Measurements from ENCODE around the gene ETV3. TPM values are rescaled to one million over a fixed set of nuclear protein-coding genes. Genes with fewer than 3 reads are reported as not detected.

The ETV3 gene
- total RNA-seq, 1 donor from 2014 or later, result 16.8 TPM

DNA sequence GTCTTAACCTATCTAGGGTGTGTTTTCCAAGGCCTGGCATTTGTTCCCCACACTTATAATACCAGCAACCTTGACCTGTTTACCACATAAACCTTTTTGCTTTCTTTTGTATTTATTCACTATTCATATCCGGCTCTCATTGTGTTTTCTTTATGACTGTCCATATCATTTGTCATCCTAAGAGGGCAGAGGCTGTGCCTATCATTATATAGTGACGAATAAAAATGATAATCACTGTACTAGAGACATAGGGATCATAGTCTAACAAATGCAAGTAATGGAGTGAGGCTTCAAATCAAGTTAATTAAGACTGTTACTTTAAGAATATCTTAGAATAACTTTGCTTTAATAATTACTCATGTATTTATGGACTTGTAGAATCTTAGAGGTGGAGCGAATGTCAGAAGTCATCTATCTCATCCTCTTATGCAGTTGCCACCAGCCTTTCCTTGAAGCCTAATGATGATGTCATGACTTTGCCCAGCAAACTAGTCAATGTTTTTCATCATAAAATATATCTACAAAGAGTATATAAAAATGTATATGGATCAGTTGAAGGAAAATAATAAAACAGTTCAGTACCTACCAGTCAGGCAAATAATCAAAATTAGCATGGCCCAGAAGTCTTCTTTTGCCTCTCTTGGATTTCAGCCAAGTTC lies 4.7 kb upstream of the ETV3 start:
- intact Hi-C loops (cut with micrococcal nuclease), result no loop called here
- ATAC-seq (no peak), DNase-seq (no peak)

DNA sequence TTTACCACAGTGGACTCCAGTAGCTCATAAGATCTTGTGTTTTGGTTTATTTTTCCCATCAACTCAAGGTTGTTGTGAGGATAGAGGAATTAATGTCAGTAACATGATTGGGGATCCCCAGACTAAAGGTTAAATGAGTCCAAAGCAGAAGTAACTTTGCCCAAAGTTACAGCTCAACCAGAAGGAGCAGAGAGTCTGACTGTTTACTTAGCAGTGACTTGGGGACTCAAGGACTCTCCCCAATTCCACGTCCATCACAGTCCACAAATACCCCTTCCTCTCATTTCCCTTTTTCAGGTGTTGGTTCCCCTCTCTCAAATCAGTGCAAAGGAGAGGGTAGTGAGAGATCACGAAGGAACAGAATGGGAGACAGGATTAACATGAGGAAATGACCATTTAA lies 4.0 kb upstream of the ETV3 start:
- ATAC-seq (no peak), DNase-seq (no peak)
- intact Hi-C loops (cut with micrococcal nuclease), result no loop called here

DNA sequence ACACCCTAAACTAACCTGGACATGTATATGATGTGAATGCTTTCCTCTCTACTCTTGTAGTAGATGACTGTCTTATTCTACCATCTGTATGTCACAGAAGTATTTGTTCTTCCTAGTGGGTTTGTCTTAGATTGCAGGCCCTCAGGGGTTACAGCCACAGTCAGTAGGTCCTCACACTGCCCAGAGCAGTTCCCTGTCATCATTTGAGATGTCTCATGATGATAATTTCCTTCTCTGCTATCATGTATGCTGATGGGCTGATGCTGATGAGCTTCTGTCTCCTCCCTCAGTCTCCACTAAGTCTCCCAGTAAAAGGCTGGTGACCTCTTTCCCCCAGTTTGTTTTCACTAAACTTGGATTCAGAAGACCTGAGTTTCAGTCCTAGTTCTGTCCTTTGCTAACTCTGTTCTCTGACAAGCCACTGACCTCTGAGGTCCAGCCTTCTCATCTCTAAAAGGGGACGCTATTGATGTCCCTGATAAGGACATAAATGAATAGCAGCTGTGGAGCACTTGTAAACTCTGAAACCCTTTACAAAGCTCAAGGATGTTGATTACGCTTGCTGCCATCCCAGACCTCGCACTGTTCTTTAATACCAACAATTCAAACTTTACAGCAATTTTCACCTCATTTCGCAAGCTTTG lies 3.1 kb upstream of the ETV3 start:
- ATAC-seq, result no peak
- DNase-seq, result no peak
- intact Hi-C loops (cut with micrococcal nuclease), result no loop called here

DNA sequence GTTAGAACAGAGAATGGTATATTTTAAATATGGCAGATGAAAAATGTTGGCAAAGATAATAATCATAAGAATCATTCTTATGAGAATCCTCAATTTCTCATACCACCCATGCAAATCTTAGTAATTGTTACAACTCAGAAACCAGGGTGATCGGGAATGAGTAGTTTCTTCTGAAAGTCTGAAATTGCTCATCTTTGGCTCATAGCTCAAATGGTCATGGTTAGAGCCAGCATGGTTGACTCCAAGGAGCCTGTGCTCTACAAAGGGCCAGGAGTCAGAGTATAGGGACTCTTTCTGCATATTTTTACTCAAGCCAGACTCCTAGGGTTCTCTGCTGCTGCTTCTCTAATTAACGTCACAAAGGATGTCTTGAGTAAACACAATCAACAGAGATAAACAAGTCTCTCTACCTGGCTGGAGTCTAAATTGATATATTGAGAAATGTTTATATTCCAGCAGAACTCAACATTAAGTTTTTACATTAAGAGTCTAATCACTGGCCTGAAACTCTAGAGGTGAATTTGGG lies 1.9 kb upstream of the ETV3 start:
- DNase-seq, result no peak
- no peak for ATAC-seq
- intact Hi-C loops (cut with micrococcal nuclease), result no loop called here

DNA sequence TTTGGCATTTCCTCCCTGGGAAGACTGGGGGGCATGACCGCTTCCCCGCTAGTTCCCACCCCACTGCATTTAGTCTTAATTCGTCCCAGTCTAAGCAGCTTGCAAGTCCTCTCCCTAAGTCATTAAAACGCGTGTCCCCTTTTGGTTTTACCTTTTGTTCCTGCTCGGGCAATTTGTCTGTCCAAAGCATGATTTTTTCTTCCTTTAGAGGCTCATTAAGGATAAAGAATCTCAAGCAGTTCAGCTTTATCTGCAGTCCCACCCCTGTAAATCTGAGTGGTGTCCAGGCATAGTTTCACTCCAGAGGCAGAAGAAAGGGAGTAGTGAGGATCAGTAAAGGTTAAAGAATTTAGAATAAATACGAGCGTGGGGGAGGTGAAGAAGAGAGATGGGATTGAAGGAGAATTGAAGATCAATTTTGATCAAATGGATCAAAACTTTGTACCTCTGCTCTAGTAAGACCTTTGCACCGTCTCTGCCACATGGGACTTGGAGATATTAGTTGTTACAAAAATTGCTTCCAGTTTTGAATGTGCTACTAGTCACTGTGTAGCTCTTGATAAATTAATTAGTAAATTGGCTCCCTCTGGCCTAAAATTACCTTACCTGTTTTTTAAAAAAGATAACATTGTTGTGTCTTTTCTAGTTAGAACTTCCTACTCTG lies 989 bp upstream of the ETV3 start:
- DNase-seq (no peak), ATAC-seq (peak; percentile 2)
- intact Hi-C loops (cut with micrococcal nuclease), result no loop called here

DNA sequence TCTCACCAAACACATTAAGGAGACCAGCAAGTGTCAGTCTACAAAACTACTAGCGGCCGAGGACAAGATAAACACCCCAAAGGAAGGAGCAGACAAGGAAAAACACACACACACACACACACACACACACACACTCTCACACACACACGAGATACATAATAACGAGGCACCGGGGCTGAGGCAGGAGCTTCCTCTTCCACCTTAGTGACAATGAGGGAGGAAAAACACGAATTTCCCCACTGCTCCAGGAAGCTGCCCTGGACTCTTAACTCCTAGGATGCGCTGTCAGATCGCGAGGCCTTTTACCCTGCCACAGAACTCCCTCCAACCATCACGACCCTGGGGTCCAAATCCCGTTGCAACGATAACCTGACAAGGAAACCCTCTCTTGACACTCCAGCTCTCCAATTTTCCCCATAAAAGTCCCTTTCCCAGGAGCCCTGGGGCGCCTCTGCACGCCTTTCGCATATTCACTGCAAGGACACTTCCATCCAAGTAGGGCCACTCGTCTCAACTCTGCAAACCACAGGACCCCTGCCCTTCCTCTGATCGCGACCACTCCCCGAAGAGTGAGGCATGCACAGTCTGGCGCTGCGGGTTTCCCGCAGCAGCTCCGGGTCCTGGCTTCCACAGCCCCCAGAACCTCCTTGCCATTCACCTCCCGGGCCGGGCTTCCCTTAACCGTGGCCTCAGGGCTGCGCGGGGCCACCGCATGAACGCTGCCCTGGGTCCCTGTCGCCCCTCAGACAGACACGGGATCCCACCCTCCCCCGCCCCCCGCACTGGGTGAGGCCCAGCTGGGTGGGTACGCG lies 581 bp downstream of the ETV3 start:
- no peak for DNase-seq
- ATAC-seq, result no peak
- intact Hi-C loops (cut with micrococcal nuclease), result no loop called here

DNA sequence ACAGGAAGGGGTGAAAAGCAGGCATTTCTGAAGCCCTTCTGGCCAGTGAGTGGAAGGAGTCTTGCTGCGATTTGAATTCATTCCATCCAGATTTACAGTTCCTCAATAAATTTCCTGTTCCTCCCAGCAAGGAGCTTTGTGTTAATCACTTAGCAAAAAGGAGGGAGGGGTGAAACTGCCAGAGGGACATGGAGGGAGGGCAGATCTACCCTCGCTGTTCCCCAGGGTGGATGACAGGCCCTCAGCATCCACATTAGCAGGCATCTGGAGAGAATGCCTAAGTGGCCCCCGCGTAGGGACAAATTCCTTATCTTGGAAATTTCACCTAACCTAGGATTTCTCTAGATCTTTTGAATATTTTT lies 1.2 kb downstream of the ETV3 start:
- ATAC-seq (no peak), DNase-seq (no peak)
- intact Hi-C loops (cut with micrococcal nuclease), result no loop called here

DNA sequence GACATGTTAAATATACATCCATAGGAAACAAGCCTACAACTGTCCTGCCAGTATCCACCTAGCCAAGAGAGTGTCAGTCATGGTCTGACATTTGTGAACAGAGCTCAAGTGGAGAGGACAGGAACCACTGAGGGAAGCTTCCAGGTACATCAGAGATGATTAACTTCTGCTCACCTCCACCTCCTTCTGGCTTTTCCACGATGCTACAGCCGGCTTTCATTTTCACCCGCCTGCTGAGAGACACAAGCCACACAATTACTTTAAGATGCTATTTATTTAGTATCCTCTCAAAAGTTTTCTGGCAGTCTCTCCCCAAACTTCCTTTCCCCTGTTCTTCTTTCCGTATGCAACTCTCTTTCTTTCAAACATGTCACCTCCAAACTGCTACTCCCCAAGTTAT lies 2.1 kb downstream of the ETV3 start:
- ATAC-seq (no peak), DNase-seq (no peak)
- intact Hi-C loops (cut with micrococcal nuclease), result no loop called here

DNA sequence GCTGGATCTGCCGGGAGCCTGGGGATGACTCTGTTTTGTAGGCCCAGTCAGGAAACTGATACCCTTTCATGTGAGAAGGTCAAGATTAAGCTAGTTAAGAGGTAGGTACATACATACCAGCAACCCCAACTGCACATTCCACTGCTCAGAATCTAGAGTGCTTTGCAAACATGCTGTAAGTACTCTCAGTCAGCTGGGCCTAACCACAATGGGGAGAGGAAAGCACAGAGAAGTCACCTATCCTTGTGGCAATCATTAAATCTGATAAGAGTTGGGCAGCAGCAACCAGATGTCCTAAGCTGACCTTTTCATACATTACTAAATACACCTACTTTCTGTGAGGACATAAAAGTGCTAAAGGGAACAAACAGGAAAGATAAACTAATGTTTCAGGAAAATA lies 2.5 kb downstream of the ETV3 start:
- DNase-seq (no peak), ATAC-seq (no peak)
- intact Hi-C loops (cut with micrococcal nuclease), result no loop called here

DNA sequence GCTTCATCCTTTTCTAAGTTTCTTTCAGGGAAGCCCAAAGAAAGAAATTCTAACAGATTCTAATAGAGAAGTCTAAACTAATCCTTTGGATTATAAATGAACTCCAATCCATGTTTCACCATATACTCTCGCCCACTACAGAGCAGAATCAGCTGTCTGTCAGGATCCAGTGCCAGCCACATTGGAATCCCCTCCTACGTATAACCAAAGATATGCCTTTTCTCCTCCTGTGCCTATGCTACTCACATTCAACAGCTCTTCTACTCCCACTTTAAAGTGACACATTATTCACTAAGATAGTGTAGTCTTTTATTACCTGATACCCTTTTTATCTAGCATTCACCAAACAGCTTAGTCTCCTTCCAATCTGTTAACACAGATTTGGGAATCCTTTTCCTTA lies 3.1 kb downstream of the ETV3 start:
- ATAC-seq, result no peak
- no peak for DNase-seq
- intact Hi-C loops (cut with micrococcal nuclease), result no loop called here

DNA sequence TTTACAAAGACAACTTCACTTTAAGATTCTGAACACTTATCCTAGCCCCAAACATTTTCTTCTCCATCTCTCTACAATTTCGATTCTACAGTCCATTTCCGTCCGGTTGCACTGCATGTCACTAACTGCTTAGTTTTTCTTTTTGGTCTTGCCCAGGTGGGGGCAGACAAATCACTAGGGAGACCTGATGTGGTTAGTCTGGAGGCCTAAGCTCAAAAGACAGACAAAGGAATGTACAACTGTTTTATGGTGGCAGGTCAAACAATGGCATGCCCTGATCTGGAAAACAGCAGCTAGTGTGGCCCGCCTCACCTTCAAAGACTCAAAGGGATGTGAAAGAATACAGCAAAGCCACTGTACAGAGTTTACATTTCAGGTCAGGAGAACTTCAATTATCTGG lies 3.8 kb downstream of the ETV3 start:
- intact Hi-C loops (cut with micrococcal nuclease), result no loop called here
- ATAC-seq (no peak), DNase-seq (no peak)

DNA sequence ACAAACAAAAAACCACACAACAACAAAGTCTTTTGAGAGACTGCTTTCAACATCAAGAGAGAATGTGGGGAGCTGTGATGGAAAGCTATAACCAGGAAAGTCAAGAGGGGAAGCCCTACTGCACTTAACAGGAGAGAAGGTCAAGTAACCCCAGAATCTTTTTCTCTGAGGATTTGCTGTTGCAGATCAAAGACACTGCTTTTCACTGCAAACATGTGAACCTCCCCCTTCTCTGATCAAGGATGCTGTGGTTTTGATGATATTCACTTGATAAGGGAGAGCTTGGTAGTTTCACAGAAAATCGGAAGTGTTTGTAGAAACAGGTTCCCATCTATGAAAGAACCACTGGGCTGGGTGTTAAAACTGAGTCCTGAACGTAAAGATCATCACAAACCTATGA lies 4.8 kb downstream of the ETV3 start:
- DNase-seq, result no peak
- ATAC-seq, result no peak

DNA sequence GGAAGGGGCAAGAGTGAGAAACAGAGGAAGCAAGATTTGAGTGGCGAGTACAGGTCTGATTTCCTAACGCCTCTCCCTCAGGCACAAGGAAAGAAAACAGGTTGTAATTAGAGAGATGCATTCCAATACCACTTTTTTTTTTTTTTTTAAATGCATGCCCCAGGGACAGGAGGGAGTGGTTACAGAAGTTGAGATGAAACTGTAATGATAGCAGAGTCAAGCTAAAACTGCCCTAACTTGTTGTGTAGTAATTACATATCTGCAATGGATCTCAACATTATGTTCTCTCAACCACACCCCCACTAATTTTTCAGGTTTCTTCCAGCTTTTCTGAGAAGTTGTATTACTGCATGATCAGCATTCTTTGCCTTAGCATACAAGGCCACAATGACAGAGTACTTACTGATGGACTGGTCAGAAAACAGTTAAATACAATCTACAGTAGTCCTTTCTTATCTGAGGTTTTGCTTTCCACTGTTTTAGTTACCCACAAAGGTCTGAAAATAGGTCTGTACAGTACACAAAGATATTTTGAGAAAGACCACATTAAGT lies 5.5 kb downstream of the ETV3 start:
- no peak for ATAC-seq
- intact Hi-C loops (cut with micrococcal nuclease), result no loop called here
- DNase-seq, result no peak

More for the DNA sequence above, 4.8 kb downstream of the ETV3 start:
- intact Hi-C loops (cut with micrococcal nuclease), result no loop called here

DNA sequence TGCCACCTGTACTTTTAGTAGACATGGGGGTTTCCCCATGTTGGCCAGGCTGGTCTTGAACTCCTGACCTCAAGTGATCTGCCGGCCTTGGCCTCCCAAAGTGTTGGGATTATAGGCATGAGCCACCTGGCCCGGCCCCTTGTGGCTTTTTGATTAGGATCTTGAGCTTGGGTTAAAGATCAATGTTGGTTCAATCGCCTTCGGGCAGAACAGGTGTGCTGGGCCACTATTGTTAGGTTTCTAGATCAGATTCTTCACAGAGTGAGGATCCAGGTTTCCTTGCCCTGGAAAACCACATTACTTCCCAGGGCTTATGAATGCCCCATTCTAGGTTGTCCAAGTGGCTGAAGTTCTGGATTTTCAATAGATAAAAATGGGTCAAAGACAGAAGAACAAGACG lies 6.1 kb downstream of the ETV3 start:
- intact Hi-C loops (cut with micrococcal nuclease), result no loop called here
- DNase-seq, result no peak
- no peak for ATAC-seq

DNA sequence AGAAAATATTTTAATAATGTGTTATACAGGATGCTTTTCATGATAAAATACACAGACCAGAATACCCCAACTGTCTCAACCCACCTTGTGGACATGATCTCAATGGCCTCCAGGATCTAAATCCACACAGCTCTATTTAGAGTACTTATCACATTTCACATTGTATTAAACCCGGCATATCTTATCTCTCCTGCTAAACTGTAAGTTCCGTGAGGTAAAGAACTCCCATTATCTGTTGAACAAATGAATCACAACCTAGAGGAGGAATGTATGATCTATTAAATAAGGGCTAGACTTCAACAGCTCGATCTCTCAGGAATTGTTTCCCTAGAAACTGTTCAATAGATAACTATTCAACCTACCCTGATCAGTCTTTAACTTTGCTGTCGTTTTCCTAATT lies 6.9 kb downstream of the ETV3 start:
- intact Hi-C loops (cut with micrococcal nuclease), result no loop called here
- DNase-seq (no peak), ATAC-seq (no peak)

DNA sequence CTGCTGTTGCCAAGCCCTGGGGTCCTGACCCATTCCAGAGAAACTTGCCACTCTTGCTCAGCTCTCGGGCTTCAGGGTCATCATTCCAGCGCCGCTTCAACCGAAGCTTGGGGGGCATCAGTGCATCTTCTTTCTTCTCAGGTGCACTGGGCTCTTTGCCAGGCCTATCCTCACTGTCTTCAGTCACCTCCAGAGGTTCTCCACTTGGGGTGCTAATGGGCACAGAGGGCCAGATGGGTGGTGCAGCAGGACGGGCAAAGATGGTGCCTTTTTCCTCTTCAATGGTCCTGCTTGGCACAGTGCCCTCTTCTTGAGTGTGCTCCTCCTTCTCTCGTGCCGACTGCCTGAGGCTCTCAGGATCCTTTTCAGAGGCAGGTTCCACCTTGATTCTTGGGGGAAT lies 13.3 kb downstream of the ETV3 start:
- intact Hi-C loops (cut with micrococcal nuclease), result no loop called here
- ATAC-seq (no peak), DNase-seq (no peak)

DNA sequence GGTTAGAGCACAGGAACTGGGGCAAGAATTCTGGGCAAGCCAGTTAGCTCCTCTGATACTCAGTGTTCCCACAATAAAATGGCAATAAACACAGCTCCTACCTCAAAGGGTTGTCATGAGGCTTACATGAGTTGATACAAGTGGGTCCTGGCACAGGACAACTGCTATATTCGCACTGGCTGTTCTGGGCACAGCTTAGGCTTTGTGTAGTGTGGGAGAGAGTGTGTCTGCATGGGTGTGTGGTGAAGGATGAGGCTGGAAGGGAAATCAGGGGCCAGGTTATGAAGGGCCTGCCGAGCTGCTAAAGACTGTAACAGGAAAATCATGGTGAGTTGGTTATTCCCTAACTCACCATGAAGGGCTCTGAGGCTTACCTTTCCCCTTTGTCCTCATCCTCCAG lies 18.7 kb downstream of the ETV3 start:
- intact Hi-C loops (cut with micrococcal nuclease), result no loop called here
- DNase-seq, result no peak
- ATAC-seq, result peak; percentile 75

DNA sequence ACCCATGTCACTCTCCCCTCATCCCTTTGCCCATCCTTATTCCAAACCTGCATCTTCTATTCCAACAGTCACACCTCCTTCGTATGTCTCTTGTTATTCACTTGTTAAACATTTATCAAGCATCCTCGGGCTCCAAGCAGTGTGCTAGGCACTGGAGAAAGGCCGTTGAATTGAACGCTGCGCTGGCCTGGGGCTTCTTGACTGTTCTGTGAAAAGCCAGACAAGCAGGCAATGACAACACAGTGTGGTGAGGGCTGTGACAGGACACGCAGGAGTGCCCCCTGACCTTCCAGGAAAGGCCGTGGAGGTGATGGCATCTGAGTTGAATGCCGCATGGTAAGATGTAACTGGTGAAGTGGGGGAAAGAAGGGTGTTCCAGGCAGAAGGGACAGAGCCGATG lies 19.2 kb downstream of the ETV3 start:
- DNase-seq (no peak), ATAC-seq (no peak)
- intact Hi-C loops (cut with micrococcal nuclease), result no loop called here

DNA sequence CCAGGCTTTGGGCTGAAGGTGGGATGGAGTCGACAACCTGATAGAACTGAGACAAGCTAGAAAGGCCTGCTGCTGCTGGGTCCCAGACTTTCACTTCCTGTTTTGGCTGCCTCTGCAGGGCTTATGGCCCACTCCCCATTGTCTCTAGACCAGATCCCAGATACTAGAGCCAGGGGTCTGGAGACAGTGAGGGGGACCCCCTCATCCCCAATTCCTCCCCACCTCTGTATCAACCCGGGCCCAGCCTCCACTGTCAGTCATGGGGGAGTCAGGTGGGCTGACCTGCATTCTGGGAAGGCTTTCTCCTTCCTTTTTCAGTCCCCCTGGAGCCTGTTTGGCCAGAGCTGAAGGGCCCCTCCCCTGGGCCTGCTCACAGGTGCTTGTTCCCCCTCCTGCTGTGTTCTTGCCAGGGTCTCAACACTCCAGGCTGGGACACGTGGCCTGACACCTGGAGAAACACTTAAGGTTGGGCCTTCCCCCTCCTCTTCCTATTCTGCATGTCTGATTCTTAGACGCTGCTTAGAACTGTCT lies 20.6 kb downstream of the ETV3 start:
- intact Hi-C loops (cut with micrococcal nuclease), result no loop called here
- DNase-seq (no peak), ATAC-seq (no peak)

DNA sequence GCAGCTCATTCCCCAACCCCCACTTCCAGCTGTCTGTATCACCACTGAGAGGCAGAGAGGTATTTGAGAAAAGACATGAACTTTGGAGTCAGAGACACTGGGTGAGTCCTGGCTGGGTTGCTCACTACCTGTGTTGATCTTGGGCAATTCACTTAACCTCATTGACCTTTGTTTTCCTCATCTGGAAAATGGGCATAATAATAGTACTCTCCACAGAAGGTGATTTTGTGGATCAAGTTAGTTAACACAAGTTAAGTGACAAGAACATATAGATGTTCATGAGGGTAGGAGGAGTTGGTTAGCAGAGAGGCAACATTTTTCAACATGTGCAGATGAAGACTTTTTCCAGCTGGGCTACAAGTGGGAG lies 21.5 kb downstream of the ETV3 start:
- intact Hi-C loops (cut with micrococcal nuclease), result no loop called here

More for the DNA sequence above, 21.5 kb downstream of the ETV3 start:
- no peak for DNase-seq
- ATAC-seq, result no peak
